GM12878 (cell line): ENCODE measurements around the gene KIFC3. TPM values are rescaled to one million over a fixed set of nuclear protein-coding genes. Genes with fewer than 3 reads are reported as not detected.

Experiments
- ATAC-seq: fragments of 200-7000 bp; cut with Tn5 transposase; 3 replicates; pipeline ENCODE4 v1.9.1; 2020; ENCODE audit warnings: mild to moderate bottlenecking, moderate library complexity
- BruUV-seq: library from RNA; stranded (reverse); fragments of 400-500 nt; replicated peaks from 2 replicates; lab custom pipeline; 2021; lab: Mats Ljungman, UMichigan
- CTCF ChIA-PET: fragments of 300-600 bp; sonication (Branson Sonifier 250); formaldehyde crosslinking; extraction: SDS; loops from one replicate; lab custom pipeline; 2021; ENCODE audit warnings: inconsistent platforms; lab: Yijun Ruan, JAX
- POLR2A ChIA-PET: fragments of 350-600 bp; formaldehyde crosslinking; extraction: SDS; loops from one replicate; lab custom pipeline; 2021; ENCODE audit warnings: inconsistent platforms; lab: Charles Lee
- RAD21 ChIA-PET: fragments of 300-600 bp; sonication (Branson Sonifier 250); formaldehyde crosslinking; loops from one replicate; lab custom pipeline; 2023; ENCODE audit warnings: antibody characterized with exemption; ENCODE audit not compliant: unreplicated experiment; lab: Charles Lee
- SMC1A ChIA-PET: fragments of 300-600 bp; sonication (Branson Sonifier 250); formaldehyde crosslinking; loops from one replicate; lab custom pipeline; 2023; ENCODE audit not compliant: unreplicated experiment, uncharacterized antibody; lab: Charles Lee
- DNase-seq: peaks from one replicate; pipeline ENCODE4 v3.0.0-alpha.2; 2011; ENCODE audit warnings: low read depth, low spot score
- FAIRE-seq: peaks from 3 replicates; lab custom pipeline; 2011; peaks lifted over from hg19 to GRCh38; lab: Jason Lieb, UNC
- H2AFZ ChIP-seq: 2 replicates; pipeline ENCODE4 v1.6.0; 2011; ENCODE audit warnings: low read depth, low read length, control low read depth; ENCODE audit not compliant: control insufficient read depth
- H3K27ac ChIP-seq: 2 replicates; pipeline ENCODE4 v1.5.1; 2011; ENCODE audit warnings: control low read depth; ENCODE audit not compliant: control insufficient read depth, insufficient read depth
- H3K27me3 ChIP-seq, 2 experiments: replicated peaks in 1 of 2; 2 replicates each; pipeline versions ENCODE4 v1.6.0 to v1.6.1; 2011; ENCODE audit warnings: low read length in 1 of 2; ENCODE audit not compliant: control insufficient read depth in 2 of 2, insufficient read depth in 2 of 2
- H3K36me3 ChIP-seq, 2 experiments: 2 replicates each; pipeline ENCODE4 v1.5.1; 2011; ENCODE audit warnings: low read length in 1 of 2; ENCODE audit not compliant: control insufficient read depth in 2 of 2, insufficient read depth in 2 of 2
- H3K4me1 ChIP-seq: 2 replicates; pipeline ENCODE4 v1.6.1; 2011; ENCODE audit warnings: mild to moderate bottlenecking, low read length, moderate library complexity, mixed read lengths; ENCODE audit not compliant: control insufficient read depth, insufficient read depth
- H3K4me2 ChIP-seq: 2 replicates; pipeline ENCODE4 v1.6.0; 2011; ENCODE audit warnings: control low read depth; ENCODE audit not compliant: control insufficient read depth, insufficient read depth
- H3K4me3 ChIP-seq: fragments of 200-600 bp; sonication (generic); 2 replicates; pipeline ENCODE4 v1.5.1; 2016
- H3K79me2 ChIP-seq: 2 replicates; pipeline ENCODE4 v1.6.0; 2011; ENCODE audit warnings: low read length; ENCODE audit not compliant: control insufficient read depth, insufficient read depth
- H3K9ac ChIP-seq: 2 replicates; pipeline ENCODE4 v1.8.0; 2011; ENCODE audit warnings: low read length, control low read depth, mixed read lengths; ENCODE audit not compliant: control insufficient read depth, insufficient read depth
- H3K9me3 ChIP-seq: replicated peaks from 3 replicates; pipeline ENCODE4 v1.5.1; 2011; ENCODE audit warnings: mild to moderate bottlenecking, low read length; ENCODE audit not compliant: control insufficient read depth, insufficient read depth
- H4K20me1 ChIP-seq: 2 replicates; pipeline ENCODE4 v1.6.0; 2011; ENCODE audit not compliant: control insufficient read depth, insufficient read depth
- FOS ChIP-seq: IDR thresholded peaks from 3 replicates; pipeline ENCODE4 v1.6.1; 2011; ENCODE audit warnings: borderline replicate concordance; ENCODE audit not compliant: insufficient read length; ENCODE audit errors: extremely low read depth
- LARP7 ChIP-seq: fragments of 450-650 bp; IDR thresholded peaks from 2 replicates; pipeline ENCODE4 v1.6.1; 2017; ENCODE audit warnings: mild to moderate bottlenecking
- MYB ChIP-seq: fragments of 150-350 bp; IDR thresholded peaks from 2 replicates; pipeline ENCODE4 v1.6.1; 2014; ENCODE audit warnings: mild to moderate bottlenecking, low read depth, low read length, borderline replicate concordance
- RUNX3 ChIP-seq: IDR thresholded peaks from 2 replicates; pipeline ENCODE4 v1.6.1; 2012; ENCODE audit warnings: low read length, inconsistent platforms
- STAT1 ChIP-seq: fragments of 450-650 bp; conservative IDR thresholded peaks from 2 replicates; pipeline ENCODE4 v1.6.1; 2014; ENCODE audit warnings: antibody characterized with exemption, mild to moderate bottlenecking
- WGBS: methylation state at CpG from one replicate; pipeline ENCODE4 v1.1.6; 2016; ENCODE audit warnings: low lambda C conversion rate; ENCODE audit not compliant: insufficient replicate concordance, insufficient coverage; ENCODE audit errors: missing lambda C conversion rate; 5-methylcytosine and 5-hydroxymethylcytosine counted together
- in situ Hi-C: fragments of 300-500 bp; cut with MboI; formaldehyde crosslinking; loops from 9 replicates; pipeline ENCODE4 v1.14.3; 2018; ENCODE audit warnings: mixed read lengths
- intact Hi-C: fragments of 100-400 bp; cut with micrococcal nuclease; formaldehyde crosslinking; loops from one replicate; pipeline ENCODE4 v1.14.2; 2022; ENCODE audit not compliant: unreplicated experiment
- polyA plus RNA-seq, 11 experiments: library from polyadenylated mRNA; depleted of rRNA in 4 of 11; unstranded in 6 of 11; stranded (reverse) in 5 of 11; fragments of >200 nt; fragmentation: Nextera tagmentation in 4 of 11; fragmentation: Illumina TruSeq in 1 of 11; extraction: Ambion mirVana in 4 of 11; extraction: Trizol in 1 of 11; gene quantifications; 1 replicate in 1 of 11; 2 replicates in 10 of 11; pipeline versions ENCODE4 v1.2.1 to v1.2.3, GENCODE V29; 2011 to 2016; ENCODE audit warnings: inconsistent platforms in 2 of 11, missing spikeins in 2 of 11, low read depth in 1 of 11
- total RNA-seq, 4 experiments: library from RNA; depleted of rRNA in 3 of 4; stranded (reverse); fragments of >200 nt in 3 of 4; fragmentation: Illumina TruSeq in 1 of 4; extraction: Trizol in 1 of 4; gene quantifications; 2 replicates each; pipeline versions ENCODE4 v1.2.1 to v1.2.3, GENCODE V29; 2013 to 2021
- TF ChIP-seq, protein P1 (sequence below): fragments of 450-650 bp; conservative IDR thresholded peaks from 2 replicates; pipeline ENCODE4 v1.6.1; 2017; ENCODE audit warnings: mild to moderate bottlenecking, moderate library complexity
- TF ChIP-seq, protein P2 (sequence below): fragments of 450-650 bp; formaldehyde crosslinking; IDR thresholded peaks from 2 replicates; pipeline ENCODE4 v1.5.0; 2022; ENCODE audit warnings: mild to moderate bottlenecking, missing genetic modification characterization
- TF ChIP-seq, protein P3 (sequence below): IDR thresholded peaks from 2 replicates; pipeline ENCODE4 v1.6.1; 2011; ENCODE audit warnings: low read depth, low read length, improper control_type of control experiment, borderline replicate concordance
- TF ChIP-seq, protein P4 (sequence below): fragments of 450-650 bp; IDR thresholded peaks from 2 replicates; pipeline ENCODE4 v1.6.1; 2018; ENCODE audit warnings: mild to moderate bottlenecking, low read depth, moderate library complexity; ENCODE audit not compliant: partially characterized antibody

The KIFC3 gene
- total and polyA plus RNA-seq, 10 of the 15 experiments (the other 5 are each of a cell fraction or from before 2014, with no cell fraction given) = 0.22 to 1.3 (median 0.26) TPM; not detected in 3

DNA sequence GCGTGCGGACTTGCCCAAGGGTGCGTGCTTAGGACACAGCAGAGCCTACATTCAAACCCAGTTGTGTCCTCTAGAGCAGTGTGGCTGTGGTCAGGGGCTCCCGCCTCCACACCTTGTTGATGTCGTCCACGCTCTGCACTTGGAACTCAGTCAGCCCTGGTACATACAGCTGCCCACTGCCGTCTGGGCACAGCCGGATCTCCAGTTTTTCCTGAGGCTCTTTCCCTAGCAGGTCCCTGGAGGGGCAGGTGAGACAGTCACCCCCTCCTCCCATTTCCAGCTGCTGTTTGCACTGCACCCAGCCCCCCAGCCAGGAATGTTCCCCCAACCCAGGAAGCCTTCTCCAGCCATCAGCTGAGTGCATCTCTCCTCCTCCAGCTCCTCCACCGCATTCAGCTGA lies 41.0 kb downstream of the KIFC3 start:
- ChIA-PET POLR2A (no interaction called here), RAD21 (no interaction called here), SMC1A (no interaction called here), CTCF (no interaction called here)
- H3K36me3 ChIP-seq = no peaks in the 10 kb centered on the region; a peak in 1 of 4 replicates
- no peaks in the 10 kb centered on the region for H4K20me1 ChIP-seq
- no peaks in the 10 kb centered on the region for H3K9me3 ChIP-seq
- H3K27ac ChIP-seq = no peak overlapping the region
- H3K4me1 ChIP-seq = no peaks in the 10 kb centered on the region
- ATAC-seq (no peak), DNase-seq (no peak), FAIRE-seq (no peak)
- no peak overlapping the region for H3K9ac ChIP-seq
- H2AFZ ChIP-seq = no peak overlapping the region
- H3K4me3 ChIP-seq = no peak overlapping the region
- no peak overlapping the region for H3K4me2 ChIP-seq
- in situ Hi-C loops (no loop called here), intact Hi-C loops (no loop called here)
- H3K79me2 ChIP-seq = no peaks in the 10 kb centered on the region
- no TSS peak for BruUV-seq
- TF ChIP-seq, protein P1, sequence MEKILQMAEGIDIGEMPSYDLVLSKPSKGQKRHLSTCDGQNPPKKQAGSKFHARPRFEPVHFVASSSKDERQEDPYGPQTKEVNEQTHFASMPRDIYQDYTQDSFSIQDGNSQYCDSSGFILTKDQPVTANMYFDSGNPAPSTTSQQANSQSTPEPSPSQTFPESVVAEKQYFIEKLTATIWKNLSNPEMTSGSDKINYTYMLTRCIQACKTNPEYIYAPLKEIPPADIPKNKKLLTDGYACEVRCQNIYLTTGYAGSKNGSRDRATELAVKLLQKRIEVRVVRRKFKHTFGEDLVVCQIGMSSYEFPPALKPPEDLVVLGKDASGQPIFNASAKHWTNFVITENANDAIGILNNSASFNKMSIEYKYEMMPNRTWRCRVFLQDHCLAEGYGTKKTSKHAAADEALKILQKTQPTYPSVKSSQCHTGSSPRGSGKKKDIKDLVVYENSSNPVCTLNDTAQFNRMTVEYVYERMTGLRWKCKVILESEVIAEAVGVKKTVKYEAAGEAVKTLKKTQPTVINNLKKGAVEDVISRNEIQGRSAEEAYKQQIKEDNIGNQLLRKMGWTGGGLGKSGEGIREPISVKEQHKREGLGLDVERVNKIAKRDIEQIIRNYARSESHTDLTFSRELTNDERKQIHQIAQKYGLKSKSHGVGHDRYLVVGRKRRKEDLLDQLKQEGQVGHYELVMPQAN = no peak
- TF ChIP-seq, protein P2, sequence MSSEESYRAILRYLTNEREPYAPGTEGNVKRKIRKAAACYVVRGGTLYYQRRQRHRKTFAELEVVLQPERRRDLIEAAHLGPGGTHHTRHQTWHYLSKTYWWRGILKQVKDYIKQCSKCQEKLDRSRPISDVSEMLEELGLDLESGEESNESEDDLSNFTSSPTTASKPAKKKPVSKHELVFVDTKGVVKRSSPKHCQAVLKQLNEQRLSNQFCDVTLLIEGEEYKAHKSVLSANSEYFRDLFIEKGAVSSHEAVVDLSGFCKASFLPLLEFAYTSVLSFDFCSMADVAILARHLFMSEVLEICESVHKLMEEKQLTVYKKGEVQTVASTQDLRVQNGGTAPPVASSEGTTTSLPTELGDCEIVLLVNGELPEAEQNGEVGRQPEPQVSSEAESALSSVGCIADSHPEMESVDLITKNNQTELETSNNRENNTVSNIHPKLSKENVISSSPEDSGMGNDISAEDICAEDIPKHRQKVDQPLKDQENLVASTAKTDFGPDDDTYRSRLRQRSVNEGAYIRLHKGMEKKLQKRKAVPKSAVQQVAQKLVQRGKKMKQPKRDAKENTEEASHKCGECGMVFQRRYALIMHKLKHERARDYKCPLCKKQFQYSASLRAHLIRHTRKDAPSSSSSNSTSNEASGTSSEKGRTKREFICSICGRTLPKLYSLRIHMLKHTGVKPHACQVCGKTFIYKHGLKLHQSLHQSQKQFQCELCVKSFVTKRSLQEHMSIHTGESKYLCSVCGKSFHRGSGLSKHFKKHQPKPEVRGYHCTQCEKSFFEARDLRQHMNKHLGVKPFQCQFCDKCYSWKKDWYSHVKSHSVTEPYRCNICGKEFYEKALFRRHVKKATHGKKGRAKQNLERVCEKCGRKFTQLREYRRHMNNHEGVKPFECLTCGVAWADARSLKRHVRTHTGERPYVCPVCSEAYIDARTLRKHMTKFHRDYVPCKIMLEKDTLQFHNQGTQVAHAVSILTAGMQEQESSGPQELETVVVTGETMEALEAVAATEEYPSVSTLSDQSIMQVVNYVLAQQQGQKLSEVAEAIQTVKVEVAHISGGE (CRISPR knock-in tag) = no peak
- TF ChIP-seq LARP7 (no peak), RUNX3 (no peak), STAT1 (no peak), FOS (no peak), MYB (no peak)
- TF ChIP-seq, protein P3, sequence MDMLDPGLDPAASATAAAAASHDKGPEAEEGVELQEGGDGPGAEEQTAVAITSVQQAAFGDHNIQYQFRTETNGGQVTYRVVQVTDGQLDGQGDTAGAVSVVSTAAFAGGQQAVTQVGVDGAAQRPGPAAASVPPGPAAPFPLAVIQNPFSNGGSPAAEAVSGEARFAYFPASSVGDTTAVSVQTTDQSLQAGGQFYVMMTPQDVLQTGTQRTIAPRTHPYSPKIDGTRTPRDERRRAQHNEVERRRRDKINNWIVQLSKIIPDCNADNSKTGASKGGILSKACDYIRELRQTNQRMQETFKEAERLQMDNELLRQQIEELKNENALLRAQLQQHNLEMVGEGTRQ = no peak
- TF ChIP-seq, protein P4, sequence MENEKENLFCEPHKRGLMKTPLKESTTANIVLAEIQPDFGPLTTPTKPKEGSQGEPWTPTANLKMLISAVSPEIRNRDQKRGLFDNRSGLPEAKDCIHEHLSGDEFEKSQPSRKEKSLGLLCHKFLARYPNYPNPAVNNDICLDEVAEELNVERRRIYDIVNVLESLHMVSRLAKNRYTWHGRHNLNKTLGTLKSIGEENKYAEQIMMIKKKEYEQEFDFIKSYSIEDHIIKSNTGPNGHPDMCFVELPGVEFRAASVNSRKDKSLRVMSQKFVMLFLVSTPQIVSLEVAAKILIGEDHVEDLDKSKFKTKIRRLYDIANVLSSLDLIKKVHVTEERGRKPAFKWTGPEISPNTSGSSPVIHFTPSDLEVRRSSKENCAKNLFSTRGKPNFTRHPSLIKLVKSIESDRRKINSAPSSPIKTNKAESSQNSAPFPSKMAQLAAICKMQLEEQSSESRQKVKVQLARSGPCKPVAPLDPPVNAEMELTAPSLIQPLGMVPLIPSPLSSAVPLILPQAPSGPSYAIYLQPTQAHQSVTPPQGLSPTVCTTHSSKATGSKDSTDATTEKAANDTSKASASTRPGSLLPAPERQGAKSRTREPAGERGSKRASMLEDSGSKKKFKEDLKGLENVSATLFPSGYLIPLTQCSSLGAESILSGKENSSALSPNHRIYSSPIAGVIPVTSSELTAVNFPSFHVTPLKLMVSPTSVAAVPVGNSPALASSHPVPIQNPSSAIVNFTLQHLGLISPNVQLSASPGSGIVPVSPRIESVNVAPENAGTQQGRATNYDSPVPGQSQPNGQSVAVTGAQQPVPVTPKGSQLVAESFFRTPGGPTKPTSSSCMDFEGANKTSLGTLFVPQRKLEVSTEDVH = no peak
- H3K27me3 ChIP-seq = no peaks in the 10 kb centered on the region
- 71% methylated on average over 9 of the region's 9 CpGs for WGBS
